RPMI7951 (cell line): ENCODE measurements around the gene NUDT6. TPM values are rescaled to one million over a fixed set of nuclear protein-coding genes. Genes with fewer than 3 reads are reported as not detected.

Experiments used
- total RNA-seq: library from RNA; depleted of rRNA; stranded (reverse); fragments of >200 nt; shearing (Covaris generic); gene quantifications from 2 replicates; pipeline ENCODE4 v1.2.3, GENCODE V29; 2014; rRNA removed

NUDT6 gene
- total RNA-seq, 1 experiment from 2014 or later: 17.9 TPM

Other genes starting within 250 kb of the NUDT6 start
- gene BBS12, start 189.9 kb downstream of the NUDT6 start, total RNA-seq: 3.5 and 4.4 TPM in 2 replicates
- 3.3 and 4.1 TPM in 2 replicates for gene FGF2, start 95.8 kb downstream of the NUDT6 start, total RNA-seq